ENCODE results near the gene SRRT.
"Not testable (repeated sequence)": the region's sequence is repeated elsewhere in the genome, so short reads cannot be mapped to it uniquely, and the experiment has no call there.

- TF ChIP-seq POLR2A, SPI1, POLR2AphosphoS5, TAF1 (IDR thresholded peaks at IDR 0.05; ENCODE audit: low read depth, low read length): not testable (repeated sequence)
Observed at GRCh38 chr7:100935381-100935780, 60.5 kb downstream of the SRRT start.

All from GM12891 (cell line).